ENCODE measurements around the gene SYT11.

Gene SYT11

DNA sequence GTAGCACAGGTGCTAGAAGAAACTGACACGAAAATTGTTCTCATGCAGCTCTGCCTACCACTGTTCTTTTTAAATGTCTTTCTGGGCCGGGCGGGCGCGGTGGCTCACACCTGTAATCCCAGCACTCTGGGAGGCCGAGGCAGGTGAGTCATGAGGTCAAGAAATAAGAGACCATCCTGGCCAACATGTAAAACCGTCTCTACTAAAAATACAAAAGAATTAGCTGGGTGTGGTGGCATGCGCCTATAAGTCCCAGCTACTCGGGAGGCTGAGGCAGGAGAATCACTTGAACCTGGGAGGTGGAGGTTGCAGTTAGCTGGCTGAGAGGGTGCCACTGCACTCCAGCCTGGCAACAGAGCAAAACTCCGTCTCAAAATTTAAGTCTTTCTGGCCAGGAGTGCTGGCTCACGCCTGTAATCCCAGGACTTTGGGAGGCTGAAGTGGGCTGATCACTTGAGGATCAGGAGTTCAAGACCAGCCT is 52.7 kb downstream of the SYT11 start:
- peak overlapping the region; percentile 42 for H3K27ac ChIP-seq (ENCODE audit: extremely low read depth, low read depth, low read length)
- CTCF ChIA-PET: interaction anchor here (0.9 to 1.1 kb wide), 2 partner anchors 21 to 219 kb away, joined by 3 read pairs; no protein-coding TSS in a partner anchor
- H3K9me3 ChIP-seq (ENCODE audit: control insufficient read depth, insufficient read depth, low read depth, low read length): no peaks in the 10 kb centered on the region
- POLR2A ChIA-PET: no interaction called here
- H3K4me1 ChIP-seq (ENCODE audit: control insufficient read depth, insufficient read depth, low read length): no peaks in the 10 kb centered on the region
- H3K36me3 ChIP-seq (ENCODE audit: control insufficient read depth in 2 of 2, insufficient read depth in 1 of 2, low read length in 2 of 2): peaks cover 72 to 84% of the 10 kb centered on the region in 2 experiments
- no peak overlapping the region for H3K4me3 ChIP-seq (ENCODE audit: low read depth, low read length)
- no peak for TF ChIP-seq SCRT2 (tag by site-specific recombination; IDR thresholded peaks at IDR 0.05)
- TF ChIP-seq REPIN1 (tag by site-specific recombination; IDR thresholded peaks at IDR 0.05; ENCODE audit: low read depth): no peak
- no peak for TF ChIP-seq HOXC10 (CRISPR knock-in tag; IDR thresholded peaks at IDR 0.05)
- no peak for TF ChIP-seq ZNF585B (tag by site-specific recombination; IDR thresholded peaks at IDR 0.05)
- TF ChIP-seq, protein P1, sequence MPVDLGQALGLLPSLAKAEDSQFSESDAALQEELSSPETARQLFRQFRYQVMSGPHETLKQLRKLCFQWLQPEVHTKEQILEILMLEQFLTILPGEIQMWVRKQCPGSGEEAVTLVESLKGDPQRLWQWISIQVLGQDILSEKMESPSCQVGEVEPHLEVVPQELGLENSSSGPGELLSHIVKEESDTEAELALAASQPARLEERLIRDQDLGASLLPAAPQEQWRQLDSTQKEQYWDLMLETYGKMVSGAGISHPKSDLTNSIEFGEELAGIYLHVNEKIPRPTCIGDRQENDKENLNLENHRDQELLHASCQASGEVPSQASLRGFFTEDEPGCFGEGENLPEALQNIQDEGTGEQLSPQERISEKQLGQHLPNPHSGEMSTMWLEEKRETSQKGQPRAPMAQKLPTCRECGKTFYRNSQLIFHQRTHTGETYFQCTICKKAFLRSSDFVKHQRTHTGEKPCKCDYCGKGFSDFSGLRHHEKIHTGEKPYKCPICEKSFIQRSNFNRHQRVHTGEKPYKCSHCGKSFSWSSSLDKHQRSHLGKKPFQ (tag by site-specific recombination; IDR thresholded peaks at IDR 0.05): no peak
- no peak for TF ChIP-seq ZNF292 (tag by site-specific recombination; IDR thresholded peaks at IDR 0.05; ENCODE audit: borderline replicate concordance, low read depth)
- TF ChIP-seq YY2 (tag by site-specific recombination; IDR thresholded peaks at IDR 0.05): no peak
- peak; percentile 14; the same call in 1 of the 2 replicates for TF ChIP-seq ZNF335 (tag by site-specific recombination; conservative IDR thresholded peaks at IDR 0.05)
- TF ChIP-seq ZFP41 (tag by site-specific recombination; IDR thresholded peaks at IDR 0.05; ENCODE audit: borderline replicate concordance): no peak
- TF ChIP-seq ZNF302 (tag by site-specific recombination; IDR thresholded peaks at IDR 0.05; ENCODE audit: low read depth): no peak
- no peak for TF ChIP-seq ZNF174 (tag by site-specific recombination; IDR thresholded peaks at IDR 0.05)
- TF ChIP-seq ZNF394 (tag by site-specific recombination; IDR thresholded peaks at IDR 0.05; ENCODE audit: borderline replicate concordance): 0 out of 2 replicates have a peak, but pooled peaks have one; percentile 14
- TF ChIP-seq, protein P2, sequence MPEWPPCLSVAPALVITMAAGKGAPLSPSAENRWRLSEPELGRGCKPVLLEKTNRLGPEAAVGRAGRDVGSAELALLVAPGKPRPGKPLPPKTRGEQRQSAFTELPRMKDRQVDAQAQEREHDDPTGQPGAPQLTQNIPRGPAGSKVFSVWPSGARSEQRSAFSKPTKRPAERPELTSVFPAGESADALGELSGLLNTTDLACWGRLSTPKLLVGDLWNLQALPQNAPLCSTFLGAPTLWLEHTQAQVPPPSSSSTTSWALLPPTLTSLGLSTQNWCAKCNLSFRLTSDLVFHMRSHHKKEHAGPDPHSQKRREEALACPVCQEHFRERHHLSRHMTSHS (tag by site-specific recombination; IDR thresholded peaks at IDR 0.05): no peak
- peak; percentile 65 for TF ChIP-seq ZNF600 (tag by site-specific recombination; IDR thresholded peaks at IDR 0.05)
- TF ChIP-seq, protein P3, sequence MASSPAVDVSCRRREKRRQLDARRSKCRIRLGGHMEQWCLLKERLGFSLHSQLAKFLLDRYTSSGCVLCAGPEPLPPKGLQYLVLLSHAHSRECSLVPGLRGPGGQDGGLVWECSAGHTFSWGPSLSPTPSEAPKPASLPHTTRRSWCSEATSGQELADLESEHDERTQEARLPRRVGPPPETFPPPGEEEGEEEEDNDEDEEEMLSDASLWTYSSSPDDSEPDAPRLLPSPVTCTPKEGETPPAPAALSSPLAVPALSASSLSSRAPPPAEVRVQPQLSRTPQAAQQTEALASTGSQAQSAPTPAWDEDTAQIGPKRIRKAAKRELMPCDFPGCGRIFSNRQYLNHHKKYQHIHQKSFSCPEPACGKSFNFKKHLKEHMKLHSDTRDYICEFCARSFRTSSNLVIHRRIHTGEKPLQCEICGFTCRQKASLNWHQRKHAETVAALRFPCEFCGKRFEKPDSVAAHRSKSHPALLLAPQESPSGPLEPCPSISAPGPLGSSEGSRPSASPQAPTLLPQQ (tag by site-specific recombination; IDR thresholded peaks at IDR 0.05): no peak
- TF ChIP-seq ZNF791 (tag by site-specific recombination; IDR thresholded peaks at IDR 0.05): no peak
- TF ChIP-seq ZFP69B (tag by site-specific recombination; IDR thresholded peaks at IDR 0.05): 0 out of 2 replicates have a peak, but pooled peaks have one; percentile 11
- peak; percentile 18; the same call in 1 of the 2 replicates for TF ChIP-seq GLIS1 (tag by site-specific recombination; IDR thresholded peaks at IDR 0.05)
- 0 out of 2 replicates have a peak, but pooled peaks have one; percentile 6 for TF ChIP-seq ZNF2 (tag by site-specific recombination; IDR thresholded peaks at IDR 0.05)
- TF ChIP-seq ZNF175 (tag by site-specific recombination; IDR thresholded peaks at IDR 0.05): no peak
- TF ChIP-seq ZEB2 (tag by site-specific recombination; IDR thresholded peaks at IDR 0.05): peak; percentile 18; the same call in 1 of the 2 replicates
- no peak for TF ChIP-seq ZNF449 (tag by site-specific recombination; IDR thresholded peaks at IDR 0.05)
- no peak for TF ChIP-seq ZNF521 (tag by site-specific recombination; IDR thresholded peaks at IDR 0.05)
- TF ChIP-seq, protein P4, sequence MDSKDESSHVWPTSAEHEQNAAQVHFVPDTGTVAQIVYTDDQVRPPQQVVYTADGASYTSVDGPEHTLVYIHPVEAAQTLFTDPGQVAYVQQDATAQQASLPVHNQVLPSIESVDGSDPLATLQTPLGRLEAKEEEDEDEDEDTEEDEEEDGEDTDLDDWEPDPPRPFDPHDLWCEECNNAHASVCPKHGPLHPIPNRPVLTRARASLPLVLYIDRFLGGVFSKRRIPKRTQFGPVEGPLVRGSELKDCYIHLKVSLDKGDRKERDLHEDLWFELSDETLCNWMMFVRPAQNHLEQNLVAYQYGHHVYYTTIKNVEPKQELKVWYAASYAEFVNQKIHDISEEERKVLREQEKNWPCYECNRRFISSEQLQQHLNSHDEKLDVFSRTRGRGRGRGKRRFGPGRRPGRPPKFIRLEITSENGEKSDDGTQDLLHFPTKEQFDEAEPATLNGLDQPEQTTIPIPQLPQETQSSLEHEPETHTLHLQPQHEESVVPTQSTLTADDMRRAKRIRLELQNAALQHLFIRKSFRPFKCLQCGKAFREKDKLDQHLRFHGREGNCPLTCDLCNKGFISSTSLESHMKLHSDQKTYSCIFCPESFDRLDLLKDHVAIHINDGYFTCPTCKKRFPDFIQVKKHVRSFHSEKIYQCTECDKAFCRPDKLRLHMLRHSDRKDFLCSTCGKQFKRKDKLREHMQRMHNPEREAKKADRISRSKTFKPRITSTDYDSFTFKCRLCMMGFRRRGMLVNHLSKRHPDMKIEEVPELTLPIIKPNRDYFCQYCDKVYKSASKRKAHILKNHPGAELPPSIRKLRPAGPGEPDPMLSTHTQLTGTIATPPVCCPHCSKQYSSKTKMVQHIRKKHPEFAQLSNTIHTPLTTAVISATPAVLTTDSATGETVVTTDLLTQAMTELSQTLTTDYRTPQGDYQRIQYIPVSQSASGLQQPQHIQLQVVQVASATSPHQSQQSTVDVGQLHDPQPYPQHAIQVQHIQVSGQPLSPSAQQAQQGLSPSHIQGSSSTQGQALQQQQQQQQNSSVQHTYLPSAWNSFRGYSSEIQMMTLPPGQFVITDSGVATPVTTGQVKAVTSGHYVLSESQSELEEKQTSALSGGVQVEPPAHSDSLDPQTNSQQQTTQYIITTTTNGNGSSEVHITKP (tag by site-specific recombination; IDR thresholded peaks at IDR 0.05): no peak
- TF ChIP-seq ZBTB1 (tag by site-specific recombination; IDR thresholded peaks at IDR 0.05): no peak
- TF ChIP-seq PRDM1 (tag by site-specific recombination; IDR thresholded peaks at IDR 0.05): no peak
- no peak for TF ChIP-seq GFI1B (tag by site-specific recombination; IDR thresholded peaks at IDR 0.05)
- TF ChIP-seq AEBP2 (tag by site-specific recombination; IDR thresholded peaks at IDR 0.05; ENCODE audit: borderline replicate concordance): no peak
- no peak for TF ChIP-seq ZNF155 (tag by site-specific recombination; IDR thresholded peaks at IDR 0.05)

All from HEK293 (cell line).